ENCODE measurements around the gene CFAP77. TPM values are rescaled to one million over a fixed set of nuclear protein-coding genes. Genes with fewer than 3 reads are reported as not detected.

The CFAP77 gene
- total and polyA plus RNA-seq, 2 of the 13 experiments (the other 11 are each of a cell fraction or from before 2014, with no cell fraction given), result not detected

DNA sequence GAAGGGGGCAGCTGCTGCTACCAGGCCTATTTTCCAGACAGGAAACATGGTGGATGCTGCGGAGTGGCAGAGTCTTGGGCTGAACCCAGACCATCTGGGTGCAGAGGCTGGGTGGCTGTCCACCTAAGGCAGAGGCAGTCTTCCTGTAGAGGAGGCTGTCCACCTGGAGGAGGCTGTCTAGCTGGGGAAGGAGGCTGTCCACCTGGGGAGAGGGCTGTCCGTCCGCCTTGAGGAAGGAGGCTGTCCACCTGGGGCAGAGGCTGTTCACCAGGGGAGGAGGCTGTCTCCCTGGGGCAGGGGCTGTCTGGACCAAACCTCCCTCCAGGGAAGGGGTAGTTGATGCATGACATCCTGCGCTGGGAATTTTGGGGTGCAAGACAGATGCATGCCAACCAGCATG lies 133.2 kb downstream of the CFAP77 start (continued):
- TF ChIP-seq, protein P1, sequence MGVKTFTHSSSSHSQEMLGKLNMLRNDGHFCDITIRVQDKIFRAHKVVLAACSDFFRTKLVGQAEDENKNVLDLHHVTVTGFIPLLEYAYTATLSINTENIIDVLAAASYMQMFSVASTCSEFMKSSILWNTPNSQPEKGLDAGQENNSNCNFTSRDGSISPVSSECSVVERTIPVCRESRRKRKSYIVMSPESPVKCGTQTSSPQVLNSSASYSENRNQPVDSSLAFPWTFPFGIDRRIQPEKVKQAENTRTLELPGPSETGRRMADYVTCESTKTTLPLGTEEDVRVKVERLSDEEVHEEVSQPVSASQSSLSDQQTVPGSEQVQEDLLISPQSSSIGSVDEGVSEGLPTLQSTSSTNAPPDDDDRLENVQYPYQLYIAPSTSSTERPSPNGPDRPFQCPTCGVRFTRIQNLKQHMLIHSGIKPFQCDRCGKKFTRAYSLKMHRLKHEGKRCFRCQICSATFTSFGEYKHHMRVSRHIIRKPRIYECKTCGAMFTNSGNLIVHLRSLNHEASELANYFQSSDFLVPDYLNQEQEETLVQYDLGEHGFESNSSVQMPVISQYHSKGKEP (CRISPR knock-in tag; IDR thresholded peaks at IDR 0.05), result no peak
- TF ChIP-seq ELF4 (CRISPR knock-in tag; IDR thresholded peaks at IDR 0.05; ENCODE audit: borderline replicate concordance), result no peak
- TF ChIP-seq, protein P2, sequence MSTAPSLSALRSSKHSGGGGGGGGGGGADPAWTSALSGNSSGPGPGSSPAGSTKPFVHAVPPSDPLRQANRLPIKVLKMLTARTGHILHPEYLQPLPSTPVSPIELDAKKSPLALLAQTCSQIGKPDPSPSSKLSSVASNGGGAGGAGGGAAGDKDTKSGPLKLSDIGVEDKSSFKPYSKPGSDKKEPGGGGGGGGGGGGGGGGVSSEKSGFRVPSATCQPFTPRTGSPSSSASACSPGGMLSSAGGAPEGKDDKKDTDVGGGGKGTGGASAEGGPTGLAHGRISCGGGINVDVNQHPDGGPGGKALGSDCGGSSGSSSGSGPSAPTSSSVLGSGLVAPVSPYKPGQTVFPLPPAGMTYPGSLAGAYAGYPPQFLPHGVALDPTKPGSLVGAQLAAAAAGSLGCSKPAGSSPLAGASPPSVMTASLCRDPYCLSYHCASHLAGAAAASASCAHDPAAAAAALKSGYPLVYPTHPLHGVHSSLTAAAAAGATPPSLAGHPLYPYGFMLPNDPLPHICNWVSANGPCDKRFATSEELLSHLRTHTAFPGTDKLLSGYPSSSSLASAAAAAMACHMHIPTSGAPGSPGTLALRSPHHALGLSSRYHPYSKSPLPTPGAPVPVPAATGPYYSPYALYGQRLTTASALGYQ (CRISPR knock-in tag; IDR thresholded peaks at IDR 0.05), result no peak

DNA sequence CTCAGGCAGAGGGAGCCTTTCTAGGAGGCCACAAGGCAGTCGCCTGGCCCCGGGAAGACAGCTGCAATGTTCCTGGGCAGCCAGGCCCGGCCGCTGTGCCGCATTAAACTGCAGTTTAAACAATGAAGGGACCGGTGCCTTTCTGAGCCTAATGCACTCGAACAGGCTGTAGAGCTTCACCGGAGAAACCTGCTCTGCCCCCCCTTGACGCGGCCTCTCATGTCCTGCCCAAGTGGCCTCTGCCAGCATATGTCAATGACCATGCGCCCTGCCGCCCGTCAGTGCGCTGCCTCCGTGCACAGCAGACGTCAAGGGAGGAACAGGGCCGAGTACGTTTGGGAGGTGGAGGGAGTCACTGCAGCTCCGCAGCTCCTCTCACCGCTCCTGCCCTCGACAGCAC lies 133.9 kb downstream of the CFAP77 start:
- no peak overlapping the region for H3K27ac ChIP-seq (ENCODE audit: extremely low read length, insufficient read depth, low read length)
- H3K4me2 ChIP-seq (ENCODE audit: low read depth, low read length), result no peak overlapping the region; the same call in 1 of the 2 replicates
- H3K9me3 ChIP-seq (ENCODE audit: low read length), result no peaks in the 10 kb centered on the region
- no peak overlapping the region for H3K9ac ChIP-seq (ENCODE audit: insufficient read depth, low read depth, low read length)
- H3K4me1 ChIP-seq (ENCODE audit: insufficient read depth, low read length), result peaks cover 8% of the 10 kb centered on the region; the same call in 1 of the 2 replicates
- H3K4me3 ChIP-seq (replicated peaks in 1 of 3; ENCODE audit: insufficient read depth in 1 of 3, low read depth in 2 of 3, low read length in 3 of 3), result no peak overlapping the region
- H2AFZ ChIP-seq (ENCODE audit: low read length), result no peak overlapping the region
- peaks cover 5 to 61% of the 10 kb centered on the region in 2 experiments for H3K27me3 ChIP-seq (ENCODE audit: control insufficient read depth in 1 of 2, insufficient read depth in 2 of 2, low read length in 2 of 2)
- in situ Hi-C loops (cut with HindIII; ENCODE audit: extremely low pct_ligation_motif_present, low pct_unique_long_range_greater_than_20kb), result no loop called here
- CTCF ChIA-PET (ENCODE audit: low intra/inter-chr PET ratio, low total read pairs), result no interaction called here
- ATAC-seq, result peak; percentile 29
- no peak for DNase-seq (ENCODE audit: low spot score)
- POLR2A ChIA-PET, result no interaction called here
- BruUV-seq (replicated peaks), result no TSS peak
- intact Hi-C loops (cut with micrococcal nuclease; ENCODE audit: unreplicated experiment), result no loop called here
- no peaks in the 10 kb centered on the region for H4K20me1 ChIP-seq (ENCODE audit: insufficient read depth, low read length)
- TF ChIP-seq PHF5A (CRISPR knock-in tag; IDR thresholded peaks at IDR 0.05; ENCODE audit: low read depth, unreplicated experiment) (no peak), ZNF616 (CRISPR knock-in tag; IDR thresholded peaks at IDR 0.05; ENCODE audit: low read depth) (no peak), CREB1 (IDR thresholded peaks at IDR 0.05) (no peak), CREB1 (CRISPR knock-in tag; IDR thresholded peaks at IDR 0.05) (no peak), TCF7L2 (IDR thresholded peaks at IDR 0.05; ENCODE audit: low read depth, low read length) (no peak), ZNF761 (CRISPR knock-in tag; conservative IDR thresholded peaks at IDR 0.05) (no peak)
- TF ChIP-seq, protein P3, sequence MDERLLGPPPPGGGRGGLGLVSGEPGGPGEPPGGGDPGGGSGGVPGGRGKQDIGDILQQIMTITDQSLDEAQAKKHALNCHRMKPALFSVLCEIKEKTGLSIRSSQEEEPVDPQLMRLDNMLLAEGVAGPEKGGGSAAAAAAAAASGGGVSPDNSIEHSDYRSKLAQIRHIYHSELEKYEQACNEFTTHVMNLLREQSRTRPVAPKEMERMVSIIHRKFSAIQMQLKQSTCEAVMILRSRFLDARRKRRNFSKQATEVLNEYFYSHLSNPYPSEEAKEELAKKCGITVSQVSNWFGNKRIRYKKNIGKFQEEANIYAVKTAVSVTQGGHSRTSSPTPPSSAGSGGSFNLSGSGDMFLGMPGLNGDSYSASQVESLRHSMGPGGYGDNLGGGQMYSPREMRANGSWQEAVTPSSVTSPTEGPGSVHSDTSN (CRISPR knock-in tag; IDR thresholded peaks at IDR 0.05), result no peak
- TF ChIP-seq, protein P4, sequence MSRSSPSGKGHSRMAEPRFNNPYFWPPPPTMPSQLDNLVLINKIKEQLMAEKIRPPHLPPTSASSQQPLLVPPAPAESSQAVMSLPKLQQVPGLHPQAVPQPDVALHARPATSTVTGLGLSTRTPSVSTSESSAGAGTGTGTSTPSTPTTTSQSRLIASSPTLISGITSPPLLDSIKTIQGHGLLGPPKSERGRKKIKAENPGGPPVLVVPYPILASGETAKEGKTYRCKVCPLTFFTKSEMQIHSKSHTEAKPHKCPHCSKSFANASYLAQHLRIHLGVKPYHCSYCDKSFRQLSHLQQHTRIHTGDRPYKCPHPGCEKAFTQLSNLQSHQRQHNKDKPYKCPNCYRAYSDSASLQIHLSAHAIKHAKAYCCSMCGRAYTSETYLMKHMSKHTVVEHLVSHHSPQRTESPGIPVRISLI (CRISPR knock-in tag; IDR thresholded peaks at IDR 0.05; ENCODE audit: borderline replicate concordance), result no peak
- no peaks in the 10 kb centered on the region for H3K79me2 ChIP-seq (ENCODE audit: insufficient read depth, low read length)
- 17% methylated on average over 2 of the region's 21 CpGs for WGBS (ENCODE audit: low lambda C conversion rate)
- H3K36me3 ChIP-seq (replicated peaks in 1 of 2; ENCODE audit: control insufficient read depth in 1 of 2, insufficient read depth in 2 of 2, low read length in 2 of 2), result no peaks in the 10 kb centered on the region
- no peak for FAIRE-seq
